GM12878 (cell line): ENCODE data around the gene PRR18. TPM values are rescaled to one million over a fixed set of nuclear protein-coding genes. Genes with fewer than 3 reads are reported as not detected.

ENCODE experiments used
- ATAC-seq: fragments of 200-7000 bp; cut with Tn5 transposase; 3 replicates; pipeline ENCODE4 v1.9.1; 2020; ENCODE audit warnings: mild to moderate bottlenecking, moderate library complexity
- BruUV-seq: library from RNA; stranded (reverse); fragments of 400-500 nt; replicated peaks from 2 replicates; lab custom pipeline; 2021; lab: Mats Ljungman, UMichigan
- CTCF ChIA-PET: fragments of 300-600 bp; sonication (Branson Sonifier 250); formaldehyde crosslinking; extraction: SDS; loops from one replicate; lab custom pipeline; 2021; ENCODE audit warnings: inconsistent platforms; lab: Yijun Ruan, JAX
- POLR2A ChIA-PET: fragments of 350-600 bp; formaldehyde crosslinking; extraction: SDS; loops from one replicate; lab custom pipeline; 2021; ENCODE audit warnings: inconsistent platforms; lab: Charles Lee
- RAD21 ChIA-PET: fragments of 300-600 bp; sonication (Branson Sonifier 250); formaldehyde crosslinking; loops from one replicate; lab custom pipeline; 2023; ENCODE audit warnings: antibody characterized with exemption; ENCODE audit not compliant: unreplicated experiment; lab: Charles Lee
- SMC1A ChIA-PET: fragments of 300-600 bp; sonication (Branson Sonifier 250); formaldehyde crosslinking; loops from one replicate; lab custom pipeline; 2023; ENCODE audit not compliant: unreplicated experiment, uncharacterized antibody; lab: Charles Lee
- DNase-seq: peaks from one replicate; pipeline ENCODE4 v3.0.0-alpha.2; 2011; ENCODE audit warnings: low read depth, low spot score
- FAIRE-seq: peaks from 3 replicates; lab custom pipeline; 2011; peaks lifted over from hg19 to GRCh38; lab: Jason Lieb, UNC
- H2AFZ ChIP-seq: 2 replicates; pipeline ENCODE4 v1.6.0; 2011; ENCODE audit warnings: low read depth, low read length, control low read depth; ENCODE audit not compliant: control insufficient read depth
- H3K27ac ChIP-seq: 2 replicates; pipeline ENCODE4 v1.5.1; 2011; ENCODE audit warnings: control low read depth; ENCODE audit not compliant: control insufficient read depth, insufficient read depth
- H3K27me3 ChIP-seq, 2 experiments: replicated peaks in 1 of 2; 2 replicates each; pipeline versions ENCODE4 v1.6.0 to v1.6.1; 2011; ENCODE audit warnings: low read length in 1 of 2; ENCODE audit not compliant: control insufficient read depth in 2 of 2, insufficient read depth in 2 of 2
- H3K36me3 ChIP-seq, 2 experiments: 2 replicates each; pipeline ENCODE4 v1.5.1; 2011; ENCODE audit warnings: low read length in 1 of 2; ENCODE audit not compliant: control insufficient read depth in 2 of 2, insufficient read depth in 2 of 2
- H3K4me1 ChIP-seq: 2 replicates; pipeline ENCODE4 v1.6.1; 2011; ENCODE audit warnings: mild to moderate bottlenecking, low read length, moderate library complexity, mixed read lengths; ENCODE audit not compliant: control insufficient read depth, insufficient read depth
- H3K4me2 ChIP-seq: 2 replicates; pipeline ENCODE4 v1.6.0; 2011; ENCODE audit warnings: control low read depth; ENCODE audit not compliant: control insufficient read depth, insufficient read depth
- H3K4me3 ChIP-seq: fragments of 200-600 bp; sonication (generic); 2 replicates; pipeline ENCODE4 v1.5.1; 2016
- H3K79me2 ChIP-seq: 2 replicates; pipeline ENCODE4 v1.6.0; 2011; ENCODE audit warnings: low read length; ENCODE audit not compliant: control insufficient read depth, insufficient read depth
- H3K9ac ChIP-seq: 2 replicates; pipeline ENCODE4 v1.8.0; 2011; ENCODE audit warnings: low read length, control low read depth, mixed read lengths; ENCODE audit not compliant: control insufficient read depth, insufficient read depth
- H3K9me3 ChIP-seq: replicated peaks from 3 replicates; pipeline ENCODE4 v1.5.1; 2011; ENCODE audit warnings: mild to moderate bottlenecking, low read length; ENCODE audit not compliant: control insufficient read depth, insufficient read depth
- H4K20me1 ChIP-seq: 2 replicates; pipeline ENCODE4 v1.6.0; 2011; ENCODE audit not compliant: control insufficient read depth, insufficient read depth
- ATF3 ChIP-seq: IDR thresholded peaks from 2 replicates; pipeline ENCODE4 v1.6.1; 2011; ENCODE audit warnings: low read depth, mild to moderate bottlenecking, low read length, moderate library complexity, borderline replicate concordance; ENCODE audit errors: extremely low read depth
- HDGF ChIP-seq: fragments of 450-650 bp; IDR thresholded peaks from 2 replicates; pipeline ENCODE4 v1.6.1; 2016; ENCODE audit warnings: antibody characterized with exemption
- MEF2B ChIP-seq: fragments of 450-650 bp; IDR thresholded peaks from 2 replicates; pipeline ENCODE4 v1.6.1; 2018; ENCODE audit warnings: mild to moderate bottlenecking, moderate library complexity; ENCODE audit not compliant: partially characterized antibody, poor library complexity, severe bottlenecking
- PBX3 ChIP-seq: IDR thresholded peaks from 2 replicates; pipeline ENCODE4 v1.6.1; 2011; ENCODE audit warnings: mild to moderate bottlenecking, low read depth, low read length, moderate library complexity; ENCODE audit not compliant: insufficient replicate concordance
- RELA ChIP-seq: fragments of 450-650 bp; IDR thresholded peaks from 2 replicates; pipeline ENCODE4 v1.8.0; 2014; ENCODE audit warnings: borderline replicate concordance; ENCODE audit not compliant: partially characterized antibody
- RUNX3 ChIP-seq: IDR thresholded peaks from 2 replicates; pipeline ENCODE4 v1.6.1; 2012; ENCODE audit warnings: low read length, inconsistent platforms
- TAF1 ChIP-seq: IDR thresholded peaks from 2 replicates; pipeline ENCODE4 v1.6.1; 2011; ENCODE audit warnings: mild to moderate bottlenecking, low read depth, low read length, borderline replicate concordance
- USF1 ChIP-seq: IDR thresholded peaks from 2 replicates; pipeline ENCODE4 v1.6.1; 2011; ENCODE audit warnings: borderline replicate concordance, low read depth, mild to moderate bottlenecking, moderate library complexity, mixed read lengths, low read length; ENCODE audit not compliant: insufficient read depth; ENCODE audit errors: extremely low read length
- ZBTB40 ChIP-seq: fragments of 450-650 bp; IDR thresholded peaks from 2 replicates; pipeline ENCODE4 v1.6.1; 2016; ENCODE audit warnings: mild to moderate bottlenecking, moderate library complexity, borderline replicate concordance
- ZNF687 ChIP-seq: fragments of 450-650 bp; IDR thresholded peaks from 2 replicates; pipeline ENCODE4 v1.6.1; 2017; ENCODE audit warnings: mild to moderate bottlenecking, moderate library complexity
- WGBS: methylation state at CpG from one replicate; pipeline ENCODE4 v1.1.6; 2016; ENCODE audit warnings: low lambda C conversion rate; ENCODE audit not compliant: insufficient replicate concordance, insufficient coverage; ENCODE audit errors: missing lambda C conversion rate; 5-methylcytosine and 5-hydroxymethylcytosine counted together
- in situ Hi-C: fragments of 300-500 bp; cut with MboI; formaldehyde crosslinking; loops from 9 replicates; pipeline ENCODE4 v1.14.3; 2018; ENCODE audit warnings: mixed read lengths
- intact Hi-C: fragments of 100-400 bp; cut with micrococcal nuclease; formaldehyde crosslinking; loops from one replicate; pipeline ENCODE4 v1.14.2; 2022; ENCODE audit not compliant: unreplicated experiment
- polyA plus RNA-seq, 11 experiments: library from polyadenylated mRNA; depleted of rRNA in 4 of 11; unstranded in 6 of 11; stranded (reverse) in 5 of 11; fragments of >200 nt; fragmentation: Nextera tagmentation in 4 of 11; fragmentation: Illumina TruSeq in 1 of 11; extraction: Ambion mirVana in 4 of 11; extraction: Trizol in 1 of 11; gene quantifications; 1 replicate in 1 of 11; 2 replicates in 10 of 11; pipeline versions ENCODE4 v1.2.1 to v1.2.3, GENCODE V29; 2011 to 2016; ENCODE audit warnings: inconsistent platforms in 2 of 11, missing spikeins in 2 of 11, low read depth in 1 of 11
- total RNA-seq, 4 experiments: library from RNA; depleted of rRNA in 3 of 4; stranded (reverse); fragments of >200 nt in 3 of 4; fragmentation: Illumina TruSeq in 1 of 4; extraction: Trizol in 1 of 4; gene quantifications; 2 replicates each; pipeline versions ENCODE4 v1.2.1 to v1.2.3, GENCODE V29; 2013 to 2021

The PRR18 gene
- total and polyA plus RNA-seq, 10 of the 15 experiments (the other 5 are each of a cell fraction or from before 2014, with no cell fraction given), result 0.13 to 8.2 (median 1.6) TPM

GRCh38 chr6:166268431-166268830, 39.8 kb downstream of the PRR18 start (continued):
- TF ChIP-seq ZNF687 (no peak), RELA (no peak), USF1 (no peak), MEF2B (no peak), HDGF (no peak), TAF1 (no peak), RUNX3 (no peak)

- POLR2A ChIA-PET, result no interaction called here
- SMC1A ChIA-PET, result no interaction called here
- Histone ChIP-seq H4K20me1 (no peaks in the 10 kb centered on the region), H3K4me1 (no peaks in the 10 kb centered on the region), H3K27me3 (no peaks in the 10 kb centered on the region; a peak in 1 of 4 replicates), H3K27ac (no peak overlapping the region), H3K4me2 (no peak overlapping the region), H2AFZ (no peak overlapping the region), H3K4me3 (no peak overlapping the region), H3K79me2 (no peaks in the 10 kb centered on the region), H3K36me3 (no peaks in the 10 kb centered on the region), H3K9me3 (no peaks in the 10 kb centered on the region), H3K9ac (no peak overlapping the region)
- FAIRE-seq (no peak), DNase-seq (no peak), ATAC-seq (no peak)
- intact Hi-C loops (no loop called here), in situ Hi-C loops (no loop called here)
- no TSS peak for BruUV-seq
- 43% methylated on average over 5 of the region's 5 CpGs for WGBS
- RAD21 ChIA-PET, result no interaction called here
- CTCF ChIA-PET, result interaction anchor here (1.1 kb wide), 1 partner anchor 131 kb away, joined by 3 read pairs; no protein-coding TSS in a partner anchor
- no peak for TF ChIP-seq ATF3
- TF ChIP-seq ZBTB40, result no peak
- TF ChIP-seq PBX3, result no peak
Observed at GRCh38 chr6:166267526-166267925, 40.7 kb downstream of the PRR18 start.
